ENCODE results near the gene HDAC4.

Gene HDAC4

DNA sequence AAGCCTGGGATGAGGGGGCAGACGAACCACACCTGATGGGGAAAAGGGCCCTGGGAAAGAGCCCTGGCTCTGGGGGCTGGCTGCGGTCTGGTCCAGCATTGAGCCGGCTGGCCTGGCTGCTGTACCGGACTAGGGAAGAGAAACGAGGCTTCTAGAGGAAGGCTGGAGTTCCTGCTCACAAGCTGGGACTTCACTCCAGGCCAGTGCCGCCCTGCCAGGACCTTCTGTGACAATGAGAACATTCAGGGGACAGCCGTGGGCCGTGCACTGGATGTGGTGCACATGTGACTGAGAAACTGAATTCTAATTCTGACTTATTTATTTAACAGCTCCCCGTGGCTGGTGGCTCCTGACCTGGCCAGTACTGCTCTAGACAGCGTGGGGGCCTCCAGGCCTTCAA lies 269.3 kb downstream of the HDAC4 start:
- no CpG with 5 or more reads among the region's 10 CpGs for WGBS (ENCODE audit: insufficient coverage, insufficient read length)
- Histone ChIP-seq H3K36me3 (ENCODE audit: control insufficient read depth, insufficient read depth, low read length) (0 out of 2 replicates have a peak, but pooled peaks cover 5% of the 10 kb centered on the region), H3K4me3 (ENCODE audit: low read length) (no peak overlapping the region)

DNA sequence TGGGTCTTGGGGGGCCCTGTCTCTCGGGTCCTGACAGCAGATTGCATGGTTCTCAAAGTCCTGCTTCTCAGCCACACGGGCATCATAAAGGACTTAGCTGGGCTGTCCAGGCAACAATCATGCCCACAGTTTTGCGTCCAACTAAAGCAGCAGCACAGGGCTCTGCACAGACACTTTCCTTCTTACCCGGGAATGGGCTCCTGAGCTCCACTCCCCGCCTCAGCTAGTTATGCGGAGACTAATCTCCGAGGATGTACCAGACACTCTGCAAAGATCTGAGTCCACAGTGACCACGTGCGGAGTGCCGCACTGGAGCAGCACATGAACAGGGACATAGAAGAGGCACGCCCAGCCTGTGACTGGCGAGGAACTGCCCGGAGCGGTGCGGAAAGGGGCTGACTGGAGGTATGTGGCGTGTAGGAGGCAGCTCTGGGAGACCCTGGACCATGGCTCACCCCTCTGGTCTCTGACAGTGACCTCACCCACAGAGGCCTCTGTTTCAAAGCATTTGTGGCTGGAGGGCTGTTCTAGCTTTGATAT lies 270.0 kb downstream of the HDAC4 start:
- Histone ChIP-seq H3K4me3 (ENCODE audit: low read length) (no peak overlapping the region), H3K27me3 (ENCODE audit: control insufficient read depth, insufficient read depth, low read length) (no peaks in the 10 kb centered on the region), H3K27ac (ENCODE audit: low read length) (no peak overlapping the region), H3K9me3 (ENCODE audit: control insufficient read depth, insufficient read depth, low read length) (no peaks in the 10 kb centered on the region), H3K36me3 (ENCODE audit: control insufficient read depth, insufficient read depth, low read length) (0 out of 2 replicates have a peak, but pooled peaks cover 5% of the 10 kb centered on the region), H3K4me1 (ENCODE audit: control insufficient read depth, insufficient read depth, low read length) (no peaks in the 10 kb centered on the region)
- WGBS (ENCODE audit: insufficient coverage, insufficient read length) = no CpG with 5 or more reads among the region's 16 CpGs
- no peak for DNase-seq (ENCODE audit: low read depth, low spot score)

More for the DNA sequence above, 269.3 kb downstream of the HDAC4 start:
- Histone ChIP-seq H3K4me1 (ENCODE audit: control insufficient read depth, insufficient read depth, low read length) (no peaks in the 10 kb centered on the region), H3K9me3 (ENCODE audit: control insufficient read depth, insufficient read depth, low read length) (no peaks in the 10 kb centered on the region), H3K27ac (ENCODE audit: low read length) (no peak overlapping the region), H3K27me3 (ENCODE audit: control insufficient read depth, insufficient read depth, low read length) (no peaks in the 10 kb centered on the region)
- DNase-seq (ENCODE audit: low read depth, low spot score) = no peak

- Histone ChIP-seq H3K27ac (ENCODE audit: low read length) (no peak overlapping the region), H3K27me3 (ENCODE audit: control insufficient read depth, insufficient read depth, low read length) (no peaks in the 10 kb centered on the region), H3K36me3 (ENCODE audit: control insufficient read depth, insufficient read depth, low read length) (peaks cover 5% of the 10 kb centered on the region), H3K4me1 (ENCODE audit: control insufficient read depth, insufficient read depth, low read length) (no peaks in the 10 kb centered on the region), H3K4me3 (ENCODE audit: low read length) (no peak overlapping the region), H3K9me3 (ENCODE audit: control insufficient read depth, insufficient read depth, low read length) (no peaks in the 10 kb centered on the region)
- no CpG with 5 or more reads among the region's 9 CpGs for WGBS (ENCODE audit: insufficient coverage, insufficient read length)
- no peak for DNase-seq (ENCODE audit: low read depth, low spot score)
Observed at GRCh38 chr2:239130041-239130440, 270.8 kb downstream of the HDAC4 start.

GRCh38 chr2:239129147-239129920 lies 271.5 kb downstream of the HDAC4 start:
- H3K27me3 ChIP-seq (ENCODE audit: control insufficient read depth, insufficient read depth, low read length) = no peaks in the 10 kb centered on the region
- no peaks in the 10 kb centered on the region for H3K9me3 ChIP-seq (ENCODE audit: control insufficient read depth, insufficient read depth, low read length)
- peaks cover 10% of the 10 kb centered on the region for H3K36me3 ChIP-seq (ENCODE audit: control insufficient read depth, insufficient read depth, low read length)
- H3K27ac ChIP-seq (ENCODE audit: low read length) = no peak overlapping the region
- no peak for DNase-seq (ENCODE audit: low read depth, low spot score)
- WGBS (ENCODE audit: insufficient coverage, insufficient read length) = no CpG with 5 or more reads among the region's 8 CpGs
- no peaks in the 10 kb centered on the region for H3K4me1 ChIP-seq (ENCODE audit: control insufficient read depth, insufficient read depth, low read length)
- no peak overlapping the region for H3K4me3 ChIP-seq (ENCODE audit: low read length)

DNA sequence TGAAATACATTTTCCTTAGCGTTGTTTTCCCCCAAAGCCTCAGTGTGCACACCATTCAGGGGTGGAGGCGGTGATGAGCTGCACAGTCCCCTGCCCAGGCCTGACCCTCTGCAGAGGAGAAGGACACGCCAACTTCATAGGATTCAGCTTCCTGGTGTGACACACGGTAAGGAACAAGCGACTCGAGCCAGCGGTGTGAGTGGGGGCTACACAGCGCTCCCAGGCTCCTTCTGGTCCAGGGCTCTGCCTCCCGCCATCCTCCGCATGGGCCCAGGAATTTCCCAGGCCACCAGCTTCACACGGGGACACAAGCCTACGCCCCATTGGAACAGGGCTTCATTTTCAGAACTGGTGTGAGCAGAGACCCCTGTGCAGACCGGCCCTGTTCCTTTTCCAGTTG lies 272.1 kb downstream of the HDAC4 start:
- no peak for DNase-seq (ENCODE audit: low read depth, low spot score)
- Histone ChIP-seq H3K4me1 (ENCODE audit: control insufficient read depth, insufficient read depth, low read length) (no peaks in the 10 kb centered on the region), H3K9me3 (ENCODE audit: control insufficient read depth, insufficient read depth, low read length) (no peaks in the 10 kb centered on the region), H3K27ac (ENCODE audit: low read length) (no peak overlapping the region), H3K27me3 (ENCODE audit: control insufficient read depth, insufficient read depth, low read length) (no peaks in the 10 kb centered on the region), H3K36me3 (ENCODE audit: control insufficient read depth, insufficient read depth, low read length) (peaks cover 6% of the 10 kb centered on the region), H3K4me3 (ENCODE audit: low read length) (no peak overlapping the region)
- no CpG with 5 or more reads among the region's 13 CpGs for WGBS (ENCODE audit: insufficient coverage, insufficient read length)

DNA sequence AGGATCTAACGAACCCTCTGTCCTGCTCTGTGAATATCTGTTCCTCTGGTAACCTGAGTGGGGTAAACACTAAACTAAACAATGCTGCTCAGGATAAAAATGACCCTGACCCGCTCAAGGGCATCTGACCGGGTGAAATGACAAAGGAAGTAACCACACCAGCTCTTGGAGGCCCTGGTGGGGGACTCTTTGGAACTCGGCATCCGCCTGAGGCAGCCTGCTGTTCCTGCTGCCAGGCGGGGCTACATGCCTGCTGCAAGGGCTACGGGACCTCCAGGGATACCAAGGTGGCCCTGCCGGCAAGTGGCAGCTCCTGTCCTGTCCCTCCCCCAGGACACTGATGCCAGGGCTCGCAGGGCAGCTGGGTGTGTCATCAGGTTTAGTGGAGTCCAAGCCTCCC lies 273.3 kb downstream of the HDAC4 start:
- WGBS (ENCODE audit: insufficient coverage, insufficient read length) = no CpG with 5 or more reads among the region's 9 CpGs
- H3K27ac ChIP-seq (ENCODE audit: low read length) = no peak overlapping the region
- no peak for DNase-seq (ENCODE audit: low read depth, low spot score)
- no peaks in the 10 kb centered on the region for H3K9me3 ChIP-seq (ENCODE audit: control insufficient read depth, insufficient read depth, low read length)
- H3K4me3 ChIP-seq (ENCODE audit: low read length) = no peak overlapping the region
- H3K27me3 ChIP-seq (ENCODE audit: control insufficient read depth, insufficient read depth, low read length) = no peaks in the 10 kb centered on the region
- H3K4me1 ChIP-seq (ENCODE audit: control insufficient read depth, insufficient read depth, low read length) = no peaks in the 10 kb centered on the region
- peaks cover 6% of the 10 kb centered on the region for H3K36me3 ChIP-seq (ENCODE audit: control insufficient read depth, insufficient read depth, low read length)

DNA sequence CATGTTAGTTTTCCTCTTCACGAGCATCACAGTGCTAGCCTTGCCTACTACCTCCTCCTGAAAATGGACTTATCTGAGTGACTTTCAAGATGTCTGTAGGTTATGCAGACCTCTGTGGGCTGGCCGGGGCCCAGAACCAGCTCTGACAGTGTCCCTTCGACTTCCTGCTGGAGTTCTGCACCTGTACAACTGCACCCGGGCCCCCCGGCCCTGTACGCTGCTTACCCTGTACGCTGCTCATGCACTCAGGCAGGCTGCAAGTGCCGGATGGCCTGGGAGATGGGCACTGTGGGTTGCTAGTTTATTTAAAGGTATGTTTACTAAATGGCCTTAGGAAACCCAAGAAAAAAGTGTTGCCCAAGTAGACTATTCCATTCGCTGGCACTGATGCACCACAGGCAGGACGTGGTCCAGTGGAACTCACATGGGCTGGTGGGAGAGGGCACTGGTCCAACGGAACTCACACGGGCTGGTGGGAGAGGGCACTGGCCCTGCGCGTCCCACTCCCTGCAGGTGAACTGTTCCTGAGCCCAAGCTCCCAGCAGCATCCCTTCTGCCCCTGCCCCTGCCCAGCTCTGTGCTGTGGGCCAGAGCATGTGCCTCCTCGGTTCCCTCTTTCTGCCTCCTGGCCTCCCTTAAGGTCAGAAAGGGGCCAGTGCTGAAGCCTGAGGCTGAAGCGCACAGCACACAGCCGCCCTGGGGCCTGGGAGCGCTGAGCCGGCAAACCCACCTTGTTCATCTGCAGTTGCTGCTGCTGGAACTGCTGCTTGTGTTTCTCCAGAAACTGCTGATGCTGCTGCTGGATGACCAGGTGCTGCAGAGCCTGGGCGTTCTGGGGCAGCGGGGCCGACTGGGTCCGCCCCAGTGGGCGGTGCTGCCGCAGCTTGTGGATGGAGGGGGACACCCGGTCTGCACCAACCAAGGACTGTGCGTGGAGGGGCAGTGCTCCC lies 274.8 kb downstream of the HDAC4 start:
- Histone ChIP-seq H3K9me3 (ENCODE audit: control insufficient read depth, insufficient read depth, low read length) (no peaks in the 10 kb centered on the region), H3K4me1 (ENCODE audit: control insufficient read depth, insufficient read depth, low read length) (no peaks in the 10 kb centered on the region), H3K36me3 (ENCODE audit: control insufficient read depth, insufficient read depth, low read length) (peaks cover 6% of the 10 kb centered on the region), H3K27me3 (ENCODE audit: control insufficient read depth, insufficient read depth, low read length) (no peaks in the 10 kb centered on the region), H3K4me3 (ENCODE audit: low read length) (no peak overlapping the region), H3K27ac (ENCODE audit: low read length) (no peak overlapping the region)
- DNase-seq (ENCODE audit: low read depth, low spot score) = no peak
- WGBS (ENCODE audit: insufficient coverage, insufficient read length) = no CpG with 5 or more reads among the region's 27 CpGs

- Histone ChIP-seq H3K27me3 (ENCODE audit: control insufficient read depth, insufficient read depth, low read length) (no peaks in the 10 kb centered on the region), H3K4me3 (ENCODE audit: low read length) (no peak overlapping the region), H3K36me3 (ENCODE audit: control insufficient read depth, insufficient read depth, low read length) (peaks cover 6% of the 10 kb centered on the region), H3K4me1 (ENCODE audit: control insufficient read depth, insufficient read depth, low read length) (no peaks in the 10 kb centered on the region), H3K27ac (ENCODE audit: low read length) (no peak overlapping the region), H3K9me3 (ENCODE audit: control insufficient read depth, insufficient read depth, low read length) (no peaks in the 10 kb centered on the region)
- DNase-seq (ENCODE audit: low read depth, low spot score) = no peak
- WGBS (ENCODE audit: insufficient coverage, insufficient read length) = 100% methylated on average over 1 of the region's 48 CpGs
Observed at GRCh38 chr2:239124152-239124899, 276.5 kb downstream of the HDAC4 start.

DNA sequence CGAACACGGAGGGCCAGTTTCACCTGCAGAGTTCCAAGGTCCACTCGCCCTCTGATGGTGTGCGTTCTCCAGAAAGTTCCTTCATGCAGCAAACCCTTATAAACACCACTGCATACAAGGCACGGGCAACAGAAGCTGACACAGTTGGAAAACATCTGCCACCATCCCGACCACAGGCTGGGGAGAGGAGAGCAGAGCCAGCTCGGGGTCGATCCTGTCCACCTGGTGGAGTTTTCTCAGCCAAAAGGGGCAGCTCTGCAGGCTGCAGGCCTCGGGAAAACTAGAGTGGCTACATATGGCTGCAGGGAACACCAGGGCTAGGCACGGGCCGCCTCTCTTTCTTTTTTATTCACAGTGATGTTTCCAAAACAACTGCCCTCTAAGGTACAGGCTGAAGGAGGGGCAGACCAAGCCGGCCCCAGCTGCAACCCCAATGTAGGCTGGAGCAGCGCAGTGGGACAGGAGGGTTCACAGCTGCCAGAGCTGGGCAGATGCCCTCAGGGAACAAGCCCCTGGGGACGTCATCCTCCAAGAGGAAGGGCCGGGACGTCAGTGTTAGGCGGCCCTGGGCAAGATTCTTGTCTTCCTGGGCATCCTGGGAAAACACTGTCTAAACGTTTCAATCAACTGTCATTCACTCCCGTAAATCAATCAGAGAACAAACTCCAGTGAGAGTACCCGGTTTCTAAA lies 278.3 kb downstream of the HDAC4 start:
- Histone ChIP-seq H3K27ac (ENCODE audit: low read length) (no peak overlapping the region), H3K4me3 (ENCODE audit: low read length) (no peak overlapping the region), H3K27me3 (ENCODE audit: control insufficient read depth, insufficient read depth, low read length) (no peaks in the 10 kb centered on the region), H3K36me3 (ENCODE audit: control insufficient read depth, insufficient read depth, low read length) (peaks cover 6% of the 10 kb centered on the region), H3K9me3 (ENCODE audit: control insufficient read depth, insufficient read depth, low read length) (no peaks in the 10 kb centered on the region), H3K4me1 (ENCODE audit: control insufficient read depth, insufficient read depth, low read length) (no peaks in the 10 kb centered on the region)
- WGBS (ENCODE audit: insufficient coverage, insufficient read length) = no CpG with 5 or more reads among the region's 20 CpGs
- DNase-seq (ENCODE audit: low read depth, low spot score) = no peak

Measured in iPS DF 6.9 (cell line).